ENCODE data around the gene RABL6. TPM values are rescaled to one million over a fixed set of nuclear protein-coding genes. Genes with fewer than 3 reads are reported as not detected.
A peak's percentile ranks its signal among the peaks of the same experiment; 100 is the strongest.
"Not testable (repeated sequence)": the region's sequence is repeated elsewhere in the genome, so short reads cannot be mapped to it uniquely, and the experiment has no call there.

RABL6 gene
- total RNA-seq, 2 donors from 2014 or later, result 159 to 206 TPM

GRCh38 chr9:136766410-136767120 is 41.2 kb upstream of the RABL6 start:
- not testable (repeated sequence) for H3K4me3 ChIP-seq (ENCODE audit: low read length); H3K9me3 ChIP-seq (ENCODE audit: control insufficient read depth, low read length); H3K27ac Mint-ChIP-seq; H3K36me3 ChIP-seq (ENCODE audit: control insufficient read depth, insufficient read depth, low read length); H3K4me3 Mint-ChIP-seq; H3K4me1 Mint-ChIP-seq; H3K36me3 Mint-ChIP-seq (ENCODE audit: low read depth); H3K27me3 ChIP-seq (ENCODE audit: control insufficient read depth, insufficient read depth, low read length, poor library complexity, severe bottlenecking); H3K9ac ChIP-seq (ENCODE audit: extremely low read depth, low read length, poor library complexity, severe bottlenecking); H3K27ac ChIP-seq (ENCODE audit: low read depth, low read length); H3K9me3 Mint-ChIP-seq; H3K27me3 Mint-ChIP-seq (ENCODE audit: insufficient read depth); H3K4me1 ChIP-seq (ENCODE audit: control insufficient read depth, insufficient read depth, low read length)
- peak; percentile 87 for DNase-seq
- TF ChIP-seq CTCF (conservative IDR thresholded peaks at IDR 0.05), result peak; percentile 83
- 57 to 64% methylated on average over 12 to 17 of the region's 18 CpGs for WGBS, 2 experiments (ENCODE audit: insufficient coverage in 1 of 2, insufficient read length in 1 of 2)

GRCh38 chr9:136769710-136770191 is 38.0 kb upstream of the RABL6 start:
- Histone ChIP-seq H3K9ac (ENCODE audit: extremely low read depth, low read length, poor library complexity, severe bottlenecking) (no peak overlapping the region), H3K9me3 (ENCODE audit: control insufficient read depth, low read length) (peaks cover 18% of the 10 kb centered on the region), H3K36me3 (ENCODE audit: control insufficient read depth, insufficient read depth, low read length) (no peaks in the 10 kb centered on the region), H3K27me3 (ENCODE audit: control insufficient read depth, insufficient read depth, low read length, poor library complexity, severe bottlenecking) (no peaks in the 10 kb centered on the region), H3K4me3 (ENCODE audit: low read length) (no peak overlapping the region), H3K27ac (ENCODE audit: low read depth, low read length) (no peak overlapping the region), H3K4me1 (ENCODE audit: control insufficient read depth, insufficient read depth, low read length) (no peaks in the 10 kb centered on the region)
- H3K4me1 Mint-ChIP-seq, result no peaks in the 10 kb centered on the region
- peak overlapping the region; percentile 49 for H3K4me3 Mint-ChIP-seq
- H3K36me3 Mint-ChIP-seq (ENCODE audit: low read depth), result no peaks in the 10 kb centered on the region
- DNase-seq, result peak; percentile 92
- WGBS, 2 experiments (ENCODE audit: insufficient coverage in 1 of 2, insufficient read length in 1 of 2), result 27 to 30% methylated on average over 5 to 11 of the region's 16 CpGs
- H3K27ac Mint-ChIP-seq, result no peak overlapping the region
- peaks cover 26% of the 10 kb centered on the region for H3K9me3 Mint-ChIP-seq
- peaks cover 9% of the 10 kb centered on the region for H3K27me3 Mint-ChIP-seq (ENCODE audit: insufficient read depth)
- peak; percentile 71 for TF ChIP-seq CTCF (conservative IDR thresholded peaks at IDR 0.05)

GRCh38 chr9:136771907-136772415 is 35.8 kb upstream of the RABL6 start:
- DNase-seq, result no peak
- Histone ChIP-seq H3K27ac (ENCODE audit: low read depth, low read length) (no peak overlapping the region), H3K9ac (ENCODE audit: extremely low read depth, low read length, poor library complexity, severe bottlenecking) (no peak overlapping the region), H3K4me1 (ENCODE audit: control insufficient read depth, insufficient read depth, low read length) (no peaks in the 10 kb centered on the region), H3K4me3 (ENCODE audit: low read length) (no peak overlapping the region), H3K36me3 (ENCODE audit: control insufficient read depth, insufficient read depth, low read length) (no peaks in the 10 kb centered on the region), H3K27me3 (ENCODE audit: control insufficient read depth, insufficient read depth, low read length, poor library complexity, severe bottlenecking) (no peaks in the 10 kb centered on the region), H3K9me3 (ENCODE audit: control insufficient read depth, low read length) (peaks cover 19% of the 10 kb centered on the region)
- Mint-ChIP-seq H3K27me3 (ENCODE audit: insufficient read depth) (peaks cover 14% of the 10 kb centered on the region), H3K4me1 (no peaks in the 10 kb centered on the region), H3K36me3 (ENCODE audit: low read depth) (no peaks in the 10 kb centered on the region), H3K27ac (peak overlapping the region; percentile 13), H3K9me3 (peaks cover 21% of the 10 kb centered on the region), H3K4me3 (no peak overlapping the region)
- no peak for TF ChIP-seq CTCF (conservative IDR thresholded peaks at IDR 0.05)
- WGBS, 2 experiments (ENCODE audit: insufficient coverage in 1 of 2, insufficient read length in 1 of 2), result 94 to 100% methylated on average over 1 to 3 of the region's 3 CpGs

All from endodermal cell (in vitro differentiated cells).